ENCODE measurements around the gene MCRIP2. TPM values are rescaled to one million over a fixed set of nuclear protein-coding genes. Genes with fewer than 3 reads are reported as not detected.

The MCRIP2 gene
- total RNA-seq, 6 experiments from 2014 or later = 48.8 to 130 (median 76.7) TPM

GRCh38 chr16:681746-682427 is 40.3 kb downstream of the MCRIP2 start:
- ATAC-seq = no peak
- TF ChIP-seq, protein P1, sequence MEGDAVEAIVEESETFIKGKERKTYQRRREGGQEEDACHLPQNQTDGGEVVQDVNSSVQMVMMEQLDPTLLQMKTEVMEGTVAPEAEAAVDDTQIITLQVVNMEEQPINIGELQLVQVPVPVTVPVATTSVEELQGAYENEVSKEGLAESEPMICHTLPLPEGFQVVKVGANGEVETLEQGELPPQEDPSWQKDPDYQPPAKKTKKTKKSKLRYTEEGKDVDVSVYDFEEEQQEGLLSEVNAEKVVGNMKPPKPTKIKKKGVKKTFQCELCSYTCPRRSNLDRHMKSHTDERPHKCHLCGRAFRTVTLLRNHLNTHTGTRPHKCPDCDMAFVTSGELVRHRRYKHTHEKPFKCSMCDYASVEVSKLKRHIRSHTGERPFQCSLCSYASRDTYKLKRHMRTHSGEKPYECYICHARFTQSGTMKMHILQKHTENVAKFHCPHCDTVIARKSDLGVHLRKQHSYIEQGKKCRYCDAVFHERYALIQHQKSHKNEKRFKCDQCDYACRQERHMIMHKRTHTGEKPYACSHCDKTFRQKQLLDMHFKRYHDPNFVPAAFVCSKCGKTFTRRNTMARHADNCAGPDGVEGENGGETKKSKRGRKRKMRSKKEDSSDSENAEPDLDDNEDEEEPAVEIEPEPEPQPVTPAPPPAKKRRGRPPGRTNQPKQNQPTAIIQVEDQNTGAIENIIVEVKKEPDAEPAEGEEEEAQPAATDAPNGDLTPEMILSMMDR (IDR thresholded peaks at IDR 0.05) = no peak
- no peak for TF ChIP-seq POLR2A (IDR thresholded peaks at IDR 0.05)

GRCh38 chr16:682493-683395 is 41.1 kb downstream of the MCRIP2 start:
- peaks cover 0 to 21% (median 7%) of the 10 kb centered on the region in 4 donors for H3K36me3 ChIP-seq
- TF ChIP-seq POLR2A (IDR thresholded peaks at IDR 0.05) = no peak
- TF ChIP-seq, protein P1 (IDR thresholded peaks at IDR 0.05) = no peak
- peak in 1 of 3 donors; percentile 56 for DNase-seq
- no peak overlapping the region for H3K27ac ChIP-seq
- no peaks in the 10 kb centered on the region for H3K27me3 ChIP-seq
- H3K9me3 ChIP-seq = no peaks in the 10 kb centered on the region
- 59% methylated on average over 13 of the region's 36 CpGs for WGBS (ENCODE audit: insufficient coverage, low coverage, low lambda C conversion rate, missing lambda C conversion rate)
- intact Hi-C loops (cut with DNase I) = no loop called here
- ATAC-seq = no peak
- H3K4me1 ChIP-seq = peaks cover 0 to 41% (median 13%) of the 10 kb centered on the region in 4 donors
- peak overlapping the region in 1 of 3 donors; percentile 84 for H3K4me3 ChIP-seq

More at GRCh38 chr16:681746-682427, 40.3 kb downstream of the MCRIP2 start:
- no peak for DNase-seq
- intact Hi-C loops (cut with DNase I) = no loop called here
- Histone ChIP-seq H3K27me3 (no peaks in the 10 kb centered on the region), H3K27ac (no peak overlapping the region), H3K4me1 (peaks cover 0 to 41% (median 13%) of the 10 kb centered on the region in 4 donors), H3K9me3 (no peaks in the 10 kb centered on the region), H3K4me3 (peak overlapping the region in 2 of 3 donors; percentile 62 to 77), H3K36me3 (peaks cover 0 to 20% (median 7%) of the 10 kb centered on the region in 4 donors)
- WGBS (ENCODE audit: insufficient coverage, low coverage, low lambda C conversion rate, missing lambda C conversion rate) = 42% methylated on average over 8 of the region's 28 CpGs

DNA sequence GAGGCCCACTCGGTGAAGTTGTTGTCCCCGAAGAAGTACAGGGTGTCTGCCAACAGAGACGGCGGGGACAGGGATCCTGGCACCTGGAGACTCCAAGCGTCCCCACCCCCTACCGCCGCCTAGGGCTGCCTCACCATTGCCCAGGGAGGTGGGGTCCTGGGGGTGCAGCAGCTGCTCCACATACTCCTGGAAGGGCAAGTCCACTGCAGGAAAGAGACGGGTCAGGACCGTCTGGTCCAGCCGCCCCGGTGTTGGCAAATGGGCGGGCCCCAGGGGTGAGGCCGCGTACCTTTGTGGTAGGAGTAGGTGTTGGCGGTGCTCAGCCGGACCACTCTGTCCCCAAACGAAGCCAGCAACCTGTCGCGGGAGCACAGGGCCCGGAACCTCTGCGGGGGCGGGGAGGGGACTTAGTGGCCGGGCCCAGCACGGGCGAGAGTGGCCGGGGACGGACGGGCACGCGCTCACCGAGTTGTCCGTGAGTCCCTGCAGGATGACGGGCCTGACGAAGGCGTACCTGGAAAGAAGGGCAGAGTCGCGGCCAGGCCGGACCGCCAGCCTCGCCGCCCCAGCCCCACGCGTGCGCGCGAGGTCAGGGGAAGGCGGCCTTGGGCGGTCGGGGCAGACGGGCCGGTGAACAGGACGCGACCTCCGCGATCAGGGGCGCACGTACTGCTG is 41.9 kb downstream of the MCRIP2 start:
- Histone ChIP-seq H3K27me3 (no peaks in the 10 kb centered on the region), H3K4me1 (peaks cover 0 to 40% (median 14%) of the 10 kb centered on the region in 4 donors), H3K27ac (peak overlapping the region in 2 of 3 donors; percentile 32 to 36), H3K4me3 (peak overlapping the region; percentile 47 to 84 (median 68)), H3K36me3 (peaks cover 0 to 21% (median 7%) of the 10 kb centered on the region in 4 donors), H3K9me3 (no peaks in the 10 kb centered on the region)
- intact Hi-C loops (cut with DNase I) = no loop called here
- no peak for TF ChIP-seq POLR2A (IDR thresholded peaks at IDR 0.05)
- TF ChIP-seq, protein P1 (IDR thresholded peaks at IDR 0.05) = no peak
- WGBS (ENCODE audit: insufficient coverage, low coverage, low lambda C conversion rate, missing lambda C conversion rate) = 41% methylated on average over 5 of the region's 57 CpGs
- DNase-seq = peak in 1 of 3 donors; percentile 60
- ATAC-seq = no peak

GRCh38 chr16:684071-684794 is 42.6 kb downstream of the MCRIP2 start, which contains the start of gene JMJD8:
Gene JMJD8 (minus strand): TSS chr16:684334. CDS start chr16:684319, 15 bp downstream.
- Histone ChIP-seq H3K27ac (peak within 1 kb of the TSS; percentile 32 to 40 (median 36)), H3K4me1 (peaks cover 0 to 41% (median 17%) of the 10 kb centered on the region in 4 donors), H3K27me3 (no peaks in the 10 kb centered on the region), H3K9me3 (no peaks in the 10 kb centered on the region), H3K4me3 (peak within 1 kb of the TSS; percentile 47 to 84 (median 68)), H3K36me3 (peaks cover 0 to 21% (median 7%) of the 10 kb centered on the region in 4 donors)
- TF ChIP-seq, protein P1 (IDR thresholded peaks at IDR 0.05) = no peak
- peak; percentile 63 for TF ChIP-seq POLR2A (IDR thresholded peaks at IDR 0.05)
- DNase-seq (peak; percentile 98), ATAC-seq (peak; percentile 60 to 71 (median 66))
- 0% methylated on average over 3 of the region's 91 CpGs for WGBS (ENCODE audit: insufficient coverage, low coverage, low lambda C conversion rate, missing lambda C conversion rate)
- intact Hi-C loops (cut with DNase I) = no loop called here

Measured in right lobe of liver (tissue), 6 donors.